NB4 (cell line): ENCODE results near the gene INS.

Source experiments
- CTCF ChIP-seq: IDR thresholded peaks from one replicate; pipeline ENCODE4 v1.5.1; 2012; ENCODE audit warnings: low read depth, low read length
- MYC ChIP-seq: IDR thresholded peaks from 2 replicates; pipeline ENCODE4 v1.6.1; 2011; ENCODE audit warnings: low read depth, low read length
- POLR2A ChIP-seq: IDR thresholded peaks from 2 replicates; pipeline ENCODE4 v1.6.1; 2011; ENCODE audit warnings: mild to moderate bottlenecking; ENCODE audit not compliant: insufficient read length; ENCODE audit errors: extremely low read depth
- TF ChIP-seq, protein P1 (sequence below): IDR thresholded peaks from 2 replicates; pipeline ENCODE4 v1.6.1; 2011; ENCODE audit warnings: low read depth, low read length

DNA sequence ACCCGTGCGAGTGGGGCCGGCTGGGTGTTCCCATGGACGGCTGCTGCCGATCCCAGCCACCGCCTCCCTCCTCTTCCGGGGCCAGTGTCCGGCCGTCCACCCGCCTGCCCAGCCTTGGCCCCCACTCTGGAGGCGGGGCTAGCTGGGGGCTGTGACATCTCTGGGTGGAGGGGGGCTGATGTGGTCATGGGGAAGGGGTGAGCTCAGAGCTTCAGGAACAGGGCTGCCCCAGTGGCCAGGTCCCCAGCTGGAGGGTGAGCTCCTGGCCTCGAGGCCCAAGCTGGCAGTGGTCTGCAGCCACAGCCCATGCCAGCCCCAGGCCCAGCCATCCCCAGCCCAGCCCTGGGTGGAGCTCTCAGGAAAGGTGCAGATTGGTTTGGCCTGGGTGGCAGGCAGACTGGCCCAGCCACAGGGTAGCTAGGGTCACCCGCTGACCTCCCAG, 2.7 kb downstream of the INS start:
- TF ChIP-seq POLR2A (no peak), MYC (no peak), CTCF (no peak)
- TF ChIP-seq, protein P1, sequence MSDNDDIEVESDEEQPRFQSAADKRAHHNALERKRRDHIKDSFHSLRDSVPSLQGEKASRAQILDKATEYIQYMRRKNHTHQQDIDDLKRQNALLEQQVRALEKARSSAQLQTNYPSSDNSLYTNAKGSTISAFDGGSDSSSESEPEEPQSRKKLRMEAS, result no peak
